GM21381 (cell line): ENCODE results near the gene ELP4.

Experiments used
- ATAC-seq: cut with Tn5 transposase; IDR thresholded peaks from one replicate; pipeline ENCODE4 v1.9.1; 2021; ENCODE audit warnings: mild to moderate bottlenecking, moderate library complexity; ENCODE audit not compliant: unreplicated experiment

ELP4 gene

GRCh38 chr11:31807799-31808667, 298.5 kb downstream of the ELP4 start:
- ATAC-seq: no peak

- ATAC-seq: no peak
Measured at GRCh38 chr11:31808721-31809540, 299.4 kb downstream of the ELP4 start.

- ATAC-seq: no peak
Measured at GRCh38 chr11:31809541-31809856, 299.9 kb downstream of the ELP4 start.

GRCh38 chr11:31809857-31810778, 300.6 kb downstream of the ELP4 start:
- no peak for ATAC-seq

GRCh38 chr11:31810779-31811647, 301.4 kb downstream of the ELP4 start, which contains the start of gene PAX6:
PAX6 (minus strand) TSS chr11:31811322; CDS start chr11:31806411, 4,911 bp downstream.
- peak; percentile 70 for ATAC-seq

- no peak for ATAC-seq
Measured at GRCh38 chr11:31812383-31813381, 303.1 kb downstream of the ELP4 start.

- no peak for ATAC-seq
Measured at GRCh38 chr11:31813391-31814175, 304.0 kb downstream of the ELP4 start.

- no peak for ATAC-seq
Measured at GRCh38 chr11:31814176-31814868, 304.8 kb downstream of the ELP4 start.

GRCh38 chr11:31815711-31816467, 306.3 kb downstream of the ELP4 start:
- no peak for ATAC-seq

- ATAC-seq: no peak
Measured at GRCh38 chr11:31816468-31817053, 307.0 kb downstream of the ELP4 start.

- no peak for ATAC-seq
Measured at GRCh38 chr11:31817054-31817620, 307.6 kb downstream of the ELP4 start.

- no peak for ATAC-seq
Measured at GRCh38 chr11:31817621-31818424, 308.3 kb downstream of the ELP4 start.

GRCh38 chr11:31818425-31818755, 308.8 kb downstream of the ELP4 start:
- ATAC-seq: no peak

- no peak for ATAC-seq
Measured at GRCh38 chr11:31818874-31819331, 309.3 kb downstream of the ELP4 start.
